ENCODE results near the gene POLE3. TPM values are rescaled to one million over a fixed set of nuclear protein-coding genes. Genes with fewer than 3 reads are reported as not detected.

Gene POLE3
- total RNA-seq, 2 experiments from 2014 or later = 130 to 132 TPM

- Histone ChIP-seq H2AFZ (ENCODE audit: low read length) (no peak overlapping the region), H3K9me3 (ENCODE audit: low read length) (no peaks in the 10 kb centered on the region), H3K9me2 (ENCODE audit: insufficient read depth, low read length) (no peaks in the 10 kb centered on the region), H3K79me2 (ENCODE audit: insufficient read depth, low read depth, low read length) (no peaks in the 10 kb centered on the region), H3K4me3 (ENCODE audit: low read depth, low read length, poor library complexity, severe bottlenecking) (no peak overlapping the region), H3K27ac (ENCODE audit: low read depth, low read length, poor library complexity, severe bottlenecking) (no peak overlapping the region), H3K36me3 (ENCODE audit: insufficient read depth, low read length) (peaks cover 16% of the 10 kb centered on the region), H4K20me1 (ENCODE audit: insufficient read depth, low read length) (no peaks in the 10 kb centered on the region), H3K4me1 (ENCODE audit: insufficient read depth, low read length, poor library complexity, severe bottlenecking) (no peaks in the 10 kb centered on the region), H3K4me2 (ENCODE audit: low read length) (no peak overlapping the region)
- no peak for TF ChIP-seq CTCF (conservative IDR thresholded peaks at IDR 0.05; ENCODE audit: low read length)
- TF ChIP-seq EZH2phosphoT487 (IDR thresholded peaks at IDR 0.05; ENCODE audit: borderline replicate concordance, low read depth, low read length) = no peak
- CTCF ChIA-PET (ENCODE audit: unreplicated experiment) = no interaction called here
- DNase-seq (ENCODE audit: low spot score) = no peak
- no TSS peak for BruUV-seq (replicated peaks)
- POLR2A ChIA-PET = interaction anchor here (0.7 kb wide), 1 partner anchor 10 kb away, joined by 4 read pairs; no protein-coding TSS in a partner anchor
- intact Hi-C loops (cut with micrococcal nuclease; ENCODE audit: unreplicated experiment) = no loop called here
Measured at GRCh38 chr9:113393281-113393680, 17.2 kb downstream of the POLE3 start.

GRCh38 chr9:113391917-113392316 is 18.6 kb downstream of the POLE3 start:
- ChIA-PET POLR2A (no interaction called here), CTCF (ENCODE audit: unreplicated experiment) (no interaction called here)
- TF ChIP-seq CTCF (conservative IDR thresholded peaks at IDR 0.05; ENCODE audit: low read length) = no peak
- TF ChIP-seq EZH2phosphoT487 (IDR thresholded peaks at IDR 0.05; ENCODE audit: borderline replicate concordance, low read depth, low read length) = no peak

DNA sequence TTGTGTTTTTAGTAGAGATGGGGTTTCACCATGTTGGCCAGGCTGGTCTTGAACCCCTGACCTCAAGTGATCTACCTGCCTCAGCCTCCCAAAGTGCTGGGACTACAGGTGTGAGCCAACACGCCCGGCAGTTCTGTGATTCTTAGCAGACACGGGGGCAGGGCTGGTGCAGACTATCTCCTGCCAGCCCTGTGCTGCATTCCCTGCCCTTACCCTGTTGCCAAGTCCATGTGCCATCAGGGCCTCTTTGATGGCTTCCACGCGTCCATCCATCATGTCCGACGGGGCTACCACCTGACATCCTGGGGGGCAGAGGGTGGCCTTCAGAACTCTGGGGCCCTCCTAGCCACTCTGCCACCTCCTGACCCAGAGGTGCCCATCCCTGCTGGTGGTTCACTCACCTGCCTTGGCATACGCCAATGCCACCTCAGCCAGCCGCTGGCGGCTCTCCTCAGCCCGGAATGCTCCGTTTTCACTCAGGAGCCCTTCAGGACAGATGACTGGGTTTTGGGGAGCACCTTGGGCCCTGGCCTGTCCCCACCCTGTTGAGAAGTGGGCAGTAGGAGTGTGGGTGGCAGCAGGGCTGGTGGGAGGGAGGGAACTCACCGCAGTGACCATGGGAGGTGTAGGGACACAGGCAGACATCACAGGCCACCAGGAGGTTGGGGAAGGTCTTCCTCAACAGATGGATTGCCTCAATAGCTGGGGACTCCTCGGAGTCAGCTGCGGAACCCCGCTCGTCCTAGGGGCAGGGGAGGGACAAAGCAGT is 20.1 kb downstream of the POLE3 start:
- BruUV-seq (replicated peaks) = no TSS peak
- Histone ChIP-seq H3K4me1 (ENCODE audit: insufficient read depth, low read length, poor library complexity, severe bottlenecking) (no peaks in the 10 kb centered on the region), H4K20me1 (ENCODE audit: insufficient read depth, low read length) (no peaks in the 10 kb centered on the region), H3K36me3 (ENCODE audit: insufficient read depth, low read length) (peaks cover 22% of the 10 kb centered on the region), H3K4me3 (ENCODE audit: low read depth, low read length, poor library complexity, severe bottlenecking) (no peak overlapping the region), H3K9me3 (ENCODE audit: low read length) (no peaks in the 10 kb centered on the region), H3K79me2 (ENCODE audit: insufficient read depth, low read depth, low read length) (no peaks in the 10 kb centered on the region), H3K9me2 (ENCODE audit: insufficient read depth, low read length) (no peaks in the 10 kb centered on the region), H2AFZ (ENCODE audit: low read length) (no peak overlapping the region), H3K27ac (ENCODE audit: low read depth, low read length, poor library complexity, severe bottlenecking) (no peak overlapping the region), H3K4me2 (ENCODE audit: low read length) (no peak overlapping the region)
- no peak for DNase-seq (ENCODE audit: low spot score)
- CTCF ChIA-PET (ENCODE audit: unreplicated experiment) = no interaction called here
- POLR2A ChIA-PET = no interaction called here
- intact Hi-C loops (cut with micrococcal nuclease; ENCODE audit: unreplicated experiment) = no loop called here
- no peak for TF ChIP-seq EZH2phosphoT487 (IDR thresholded peaks at IDR 0.05; ENCODE audit: borderline replicate concordance, low read depth, low read length)
- no peak for TF ChIP-seq CTCF (conservative IDR thresholded peaks at IDR 0.05; ENCODE audit: low read length)

More at GRCh38 chr9:113391917-113392316, 18.6 kb downstream of the POLE3 start:
- intact Hi-C loops (cut with micrococcal nuclease; ENCODE audit: unreplicated experiment) = no loop called here
- H3K9me3 ChIP-seq (ENCODE audit: low read length) = no peaks in the 10 kb centered on the region
- H3K9me2 ChIP-seq (ENCODE audit: insufficient read depth, low read length) = no peaks in the 10 kb centered on the region
- no TSS peak for BruUV-seq (replicated peaks)
- no peaks in the 10 kb centered on the region for H3K79me2 ChIP-seq (ENCODE audit: insufficient read depth, low read depth, low read length)
- no peak overlapping the region for H3K4me2 ChIP-seq (ENCODE audit: low read length)
- no peaks in the 10 kb centered on the region for H3K4me1 ChIP-seq (ENCODE audit: insufficient read depth, low read length, poor library complexity, severe bottlenecking)
- H3K36me3 ChIP-seq (ENCODE audit: insufficient read depth, low read length) = peaks cover 22% of the 10 kb centered on the region
- DNase-seq (ENCODE audit: low spot score) = no peak
- H3K27ac ChIP-seq (ENCODE audit: low read depth, low read length, poor library complexity, severe bottlenecking) = no peak overlapping the region
- no peak overlapping the region for H2AFZ ChIP-seq (ENCODE audit: low read length)
- no peak overlapping the region for H3K4me3 ChIP-seq (ENCODE audit: low read depth, low read length, poor library complexity, severe bottlenecking)
- no peaks in the 10 kb centered on the region for H4K20me1 ChIP-seq (ENCODE audit: insufficient read depth, low read length)
